Right lobe of liver (tissue), 6 donors: ENCODE data around the gene SLC28A2. TPM values are rescaled to one million over a fixed set of nuclear protein-coding genes. Genes with fewer than 3 reads are reported as not detected.

Experiments
- ATAC-seq, 4 donors: fragments of 200-7000 bp; cut with Tn5 transposase; one replicate each; pipeline ENCODE4 v1.9.1; 2020; ENCODE audit warnings: mild to moderate bottlenecking in 4 of 4, moderate library complexity in 4 of 4
- DNase-seq, 3 donors: peaks; one replicate each; pipeline ENCODE4 v3.0.0-alpha.2; 2020
- H3K27ac ChIP-seq, 3 donors: fragments of 200-600 bp; one replicate each; pipeline ENCODE4 v1.8.0; 2022
- H3K27me3 ChIP-seq, 2 donors: fragments of 200-600 bp; one replicate each; pipeline ENCODE4 v1.8.0; 2022
- H3K36me3 ChIP-seq, 4 donors: fragments of 200-600 bp; sonication (generic) in 1 of 4; one replicate each; pipeline versions ENCODE4 v1.5.1 to v1.8.0; 2017 to 2022; ENCODE audit warnings: control low read depth in 1 of 4
- H3K4me1 ChIP-seq, 4 donors: fragments of 200-600 bp; sonication (generic) in 1 of 4; one replicate each; pipeline versions ENCODE4 v1.5.1 to v1.8.0; 2017 to 2022; ENCODE audit warnings: control low read depth in 1 of 4
- H3K4me3 ChIP-seq, 3 donors: fragments of 200-600 bp; one replicate each; pipeline ENCODE4 v1.8.0; 2022
- H3K9me3 ChIP-seq, 4 donors: fragments of 200-600 bp; sonication (generic) in 1 of 4; one replicate each; pipeline versions ENCODE4 v1.5.1 to v1.8.0; 2017 to 2022; ENCODE audit warnings: control low read depth in 1 of 4
- POLR2A ChIP-seq: fragments of 450-650 bp; IDR thresholded peaks from one replicate; pipeline ENCODE4 v1.6.1; 2017; ENCODE audit warnings: antibody characterized with exemption, mild to moderate bottlenecking
- WGBS: methylation state at CpG from one replicate; pipeline ENCODE4 v1.1.6; 2018; ENCODE audit warnings: low coverage, low lambda C conversion rate; ENCODE audit not compliant: insufficient coverage; ENCODE audit errors: missing lambda C conversion rate; 5-methylcytosine and 5-hydroxymethylcytosine counted together
- intact Hi-C, 2 donors: fragments of 100-400 bp; cut with DNase I; formaldehyde crosslinking; loops; one replicate each; pipeline versions ENCODE4 v1.11.2 to v1.14.1; 2022
- total RNA-seq, 6 experiments: library from RNA; depleted of rRNA in 2 of 6; stranded (reverse); fragments of >200 nt in 2 of 6; fragmentation: NEBNext Ultra II Directional in 3 of 6; extraction: Animal tissue kit (Norgen Biotek cat#: 25700) in 3 of 6; gene quantifications; one replicate each; pipeline versions ENCODE4 v1.1.0 to v1.2.4, GENCODE V29; 2016 to 2023
- TF ChIP-seq, protein P1 (sequence below), 4 donors: fragments of 200-600 bp in 3 of 4; fragments of 450-650 bp in 1 of 4; IDR thresholded peaks; one replicate each; pipeline versions ENCODE4 v1.5.1 to v1.8.0; 2016 to 2022; ENCODE audit warnings: antibody characterized with exemption in 4 of 4, mild to moderate bottlenecking in 2 of 4
- donor health status: DM: no; HTN: yes; CAD: no.
- donor health status: DM: no; HTN: no; CAD: no.
- donor health status: DM: no; HTN: no; CAD: no.
- donor health status: DM: no; HTN: yes; CAD: no.
- donor health status: DM: no; HTN: yes; CAD: no.

Gene SLC28A2
- total RNA-seq, 6 experiments from 2014 or later: 0.04 to 0.81 (median 0.19) TPM; not detected in 2

DNA sequence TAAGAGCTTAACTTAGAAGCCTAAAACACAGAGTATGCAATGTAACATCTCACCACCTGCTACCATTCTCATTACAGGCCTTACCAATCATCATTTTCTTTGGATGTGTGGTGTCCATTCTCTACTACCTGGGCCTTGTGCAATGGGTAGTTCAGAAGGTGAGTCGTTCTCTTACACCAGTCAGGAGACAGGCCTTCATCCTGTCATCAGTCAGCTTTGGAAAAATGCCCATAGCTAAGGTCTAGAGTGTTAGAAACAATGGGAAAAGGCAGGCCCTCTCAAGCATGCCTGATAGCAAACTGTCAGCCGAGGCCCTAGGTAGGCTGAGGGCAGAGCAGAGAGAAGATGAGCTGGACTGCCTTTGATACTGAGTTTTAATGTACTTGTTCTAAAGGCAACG is 13.5 kb downstream of the SLC28A2 start:
- WGBS: 81% methylated on average over 2 of the region's 3 CpGs
- ATAC-seq (peak in 1 of 4 donors; percentile 42), DNase-seq (no peak)
- intact Hi-C loops: loop anchor here (10.0 kb wide), 2 partner anchors 61 to 101 kb away; no protein-coding TSS in a partner anchor
- H3K27ac ChIP-seq: no peak overlapping the region
- peaks cover 0 to 14% (median 0%) of the 10 kb centered on the region in 4 donors for H3K4me1 ChIP-seq
- H3K4me3 ChIP-seq: no peak overlapping the region
- no peaks in the 10 kb centered on the region for H3K9me3 ChIP-seq
- TF ChIP-seq, protein P1, sequence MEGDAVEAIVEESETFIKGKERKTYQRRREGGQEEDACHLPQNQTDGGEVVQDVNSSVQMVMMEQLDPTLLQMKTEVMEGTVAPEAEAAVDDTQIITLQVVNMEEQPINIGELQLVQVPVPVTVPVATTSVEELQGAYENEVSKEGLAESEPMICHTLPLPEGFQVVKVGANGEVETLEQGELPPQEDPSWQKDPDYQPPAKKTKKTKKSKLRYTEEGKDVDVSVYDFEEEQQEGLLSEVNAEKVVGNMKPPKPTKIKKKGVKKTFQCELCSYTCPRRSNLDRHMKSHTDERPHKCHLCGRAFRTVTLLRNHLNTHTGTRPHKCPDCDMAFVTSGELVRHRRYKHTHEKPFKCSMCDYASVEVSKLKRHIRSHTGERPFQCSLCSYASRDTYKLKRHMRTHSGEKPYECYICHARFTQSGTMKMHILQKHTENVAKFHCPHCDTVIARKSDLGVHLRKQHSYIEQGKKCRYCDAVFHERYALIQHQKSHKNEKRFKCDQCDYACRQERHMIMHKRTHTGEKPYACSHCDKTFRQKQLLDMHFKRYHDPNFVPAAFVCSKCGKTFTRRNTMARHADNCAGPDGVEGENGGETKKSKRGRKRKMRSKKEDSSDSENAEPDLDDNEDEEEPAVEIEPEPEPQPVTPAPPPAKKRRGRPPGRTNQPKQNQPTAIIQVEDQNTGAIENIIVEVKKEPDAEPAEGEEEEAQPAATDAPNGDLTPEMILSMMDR (IDR thresholded peaks at IDR 0.05): no peak
- no peak for TF ChIP-seq POLR2A
- no peaks in the 10 kb centered on the region for H3K36me3 ChIP-seq
- no peaks in the 10 kb centered on the region for H3K27me3 ChIP-seq

DNA sequence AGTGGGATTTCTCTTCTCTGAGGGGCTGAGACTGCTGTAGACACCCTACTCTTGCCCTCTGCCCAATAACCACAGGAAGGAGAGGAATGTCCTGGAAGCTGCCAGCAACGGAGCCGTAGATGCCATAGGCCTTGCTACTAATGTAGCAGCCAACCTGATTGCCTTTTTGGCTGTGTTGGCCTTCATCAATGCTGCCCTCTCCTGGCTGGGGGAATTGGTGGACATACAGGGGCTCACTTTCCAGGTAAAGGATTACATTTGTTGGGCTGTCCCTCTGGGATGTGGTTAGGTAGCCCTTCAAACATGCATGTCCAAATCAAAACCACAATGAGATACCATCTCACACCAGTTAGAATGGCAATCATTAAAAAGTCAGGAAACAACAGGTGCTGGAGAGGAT is 16.1 kb downstream of the SLC28A2 start:
- TF ChIP-seq, protein P1 (IDR thresholded peaks at IDR 0.05): peak; percentile 49 to 69 (median 57)
- no peak for TF ChIP-seq POLR2A
- intact Hi-C loops: loop anchor here (10.0 kb wide), 2 partner anchors 63 to 103 kb away; no protein-coding TSS in a partner anchor
- no peak overlapping the region for H3K27ac ChIP-seq
- peaks cover 0 to 5% (median 0%) of the 10 kb centered on the region in 4 donors for H3K4me1 ChIP-seq
- H3K9me3 ChIP-seq: no peaks in the 10 kb centered on the region
- H3K27me3 ChIP-seq: no peaks in the 10 kb centered on the region
- H3K36me3 ChIP-seq: no peaks in the 10 kb centered on the region
- ATAC-seq (peak; percentile 83 to 96 (median 91)), DNase-seq (peak; percentile 59 to 73 (median 65))
- H3K4me3 ChIP-seq: no peak overlapping the region
- WGBS: 7% methylated on average over 2 of the region's 2 CpGs

DNA sequence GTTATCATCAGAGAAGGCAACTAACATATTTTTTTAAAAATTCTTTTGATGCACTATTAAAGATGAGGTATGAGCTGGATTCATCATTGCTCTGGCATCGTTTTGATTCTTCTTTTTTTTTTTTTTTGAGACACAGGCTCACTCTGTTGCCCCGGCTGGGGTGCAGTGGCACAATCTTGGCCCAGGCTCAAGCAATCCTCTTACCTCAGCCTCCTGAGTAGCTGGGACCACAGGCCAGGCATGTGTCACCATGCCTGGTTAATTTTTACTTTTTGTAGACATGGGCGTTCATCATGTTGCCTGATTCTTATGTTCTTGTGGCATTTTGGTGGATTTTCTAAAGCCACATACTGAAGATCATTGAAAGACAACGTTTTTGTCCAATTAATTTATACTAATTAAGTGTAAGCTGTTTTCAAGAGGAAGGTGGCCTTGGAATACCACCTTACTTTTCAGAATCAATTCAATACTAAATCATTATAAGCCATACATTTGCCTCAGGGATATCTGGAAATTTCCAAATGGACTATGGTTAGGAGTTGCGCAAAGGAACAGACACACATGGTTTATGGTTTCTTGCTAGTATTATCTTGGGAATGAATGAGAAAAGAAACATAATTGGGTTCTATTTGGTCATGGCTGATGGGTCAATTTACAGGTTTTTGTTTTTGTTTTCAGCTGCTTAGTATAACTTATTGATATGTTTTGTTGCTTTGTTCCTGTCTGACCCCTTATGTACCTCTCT is 22.8 kb downstream of the SLC28A2 start:
- intact Hi-C loops: no loop called here
- WGBS: 61% methylated on average over 5 of the region's 5 CpGs
- no peak for TF ChIP-seq POLR2A
- TF ChIP-seq, protein P1 (IDR thresholded peaks at IDR 0.05): no peak
- Histone ChIP-seq H3K27me3 (no peaks in the 10 kb centered on the region), H3K4me1 (peaks cover 0 to 7% (median under 1%) of the 10 kb centered on the region in 4 donors), H3K4me3 (no peak overlapping the region), H3K9me3 (no peaks in the 10 kb centered on the region), H3K36me3 (no peaks in the 10 kb centered on the region), H3K27ac (no peak overlapping the region)
- DNase-seq (no peak), ATAC-seq (no peak)

DNA sequence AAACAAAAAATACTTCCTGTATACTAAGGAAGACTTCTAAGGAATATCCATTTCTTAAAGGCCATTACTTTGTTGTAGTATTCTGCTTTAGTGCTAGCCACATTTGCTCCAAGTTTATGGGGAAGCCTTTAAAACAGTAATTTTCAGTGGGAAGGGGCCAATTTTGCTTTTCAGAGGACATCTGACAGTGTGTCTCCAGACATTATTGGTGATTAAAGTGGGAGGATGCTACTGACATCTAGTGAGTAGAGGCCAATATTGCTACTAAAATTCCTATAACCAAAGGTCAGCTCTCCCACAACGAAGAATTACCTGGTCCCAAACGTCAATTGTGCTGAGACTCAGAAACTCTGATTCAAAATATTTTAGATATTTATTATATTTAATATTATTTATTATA is 24.8 kb downstream of the SLC28A2 start:
- intact Hi-C loops: no loop called here
- H3K27ac ChIP-seq: no peak overlapping the region
- no peaks in the 10 kb centered on the region for H3K27me3 ChIP-seq
- ATAC-seq (peak; percentile 39 to 46 (median 41)), DNase-seq (no peak)
- H3K36me3 ChIP-seq: no peaks in the 10 kb centered on the region
- H3K9me3 ChIP-seq: no peaks in the 10 kb centered on the region
- WGBS: 0% methylated on average over 2 of the region's 2 CpGs
- no peak overlapping the region for H3K4me3 ChIP-seq
- TF ChIP-seq, protein P1 (IDR thresholded peaks at IDR 0.05): peak; percentile 47 to 66 (median 59)
- no peak for TF ChIP-seq POLR2A
- peaks cover 0 to 7% (median 2%) of the 10 kb centered on the region in 4 donors for H3K4me1 ChIP-seq
